Endothelial cell (in vitro differentiated cells): ENCODE measurements around the gene RPS6KL1. TPM values are rescaled to one million over a fixed set of nuclear protein-coding genes. Genes with fewer than 3 reads are reported as not detected.

Experiments used
- DNase-seq: peaks from one replicate; pipeline ENCODE4 v3.0.0; 2021; ENCODE audit warnings: low spot score
- H3K27ac Mint-ChIP-seq: one replicate; pipeline ENCODE4 v1.8.0; 2021; ENCODE audit warnings: mixed read lengths, inconsistent platforms; ENCODE audit not compliant: unreplicated experiment
- H3K27me3 Mint-ChIP-seq: one replicate; pipeline ENCODE4 v1.8.0; 2021; ENCODE audit warnings: mild to moderate bottlenecking, moderate library complexity, mixed read lengths, inconsistent platforms; ENCODE audit not compliant: unreplicated experiment
- H3K36me3 Mint-ChIP-seq: one replicate; pipeline ENCODE4 v1.8.0; 2021; ENCODE audit warnings: mild to moderate bottlenecking, low read depth, mixed read lengths, inconsistent platforms; ENCODE audit not compliant: unreplicated experiment
- H3K4me1 Mint-ChIP-seq: one replicate; pipeline ENCODE4 v1.8.0; 2021; ENCODE audit warnings: mild to moderate bottlenecking, mixed read lengths, inconsistent platforms; ENCODE audit not compliant: unreplicated experiment
- H3K4me3 Mint-ChIP-seq: one replicate; pipeline ENCODE4 v1.8.0; 2021; ENCODE audit warnings: mild to moderate bottlenecking, mixed read lengths, inconsistent platforms; ENCODE audit not compliant: unreplicated experiment
- H3K9me3 Mint-ChIP-seq: one replicate; pipeline ENCODE4 v1.8.0; 2021; ENCODE audit warnings: mixed read lengths, inconsistent platforms; ENCODE audit not compliant: unreplicated experiment
- total RNA-seq: library from RNA; stranded (reverse); fragmentation: NEBNext Ultra II Directional; extraction: Animal tissue kit (Norgen Biotek cat#: 25700); gene quantifications from one replicate; pipeline ENCODE4 v1.2.1, GENCODE V29; 2021; ENCODE audit not compliant: unreplicated experiment
- TF ChIP-seq, protein P1 (sequence below): fragments of 200-600 bp; sonication (generic); IDR thresholded peaks from one replicate; pipeline ENCODE4 v1.5.0; 2021; ENCODE audit warnings: antibody characterized with exemption; ENCODE audit not compliant: unreplicated experiment

The RPS6KL1 gene
- total RNA-seq, 1 donor from 2014 or later = 2.3 TPM

DNA sequence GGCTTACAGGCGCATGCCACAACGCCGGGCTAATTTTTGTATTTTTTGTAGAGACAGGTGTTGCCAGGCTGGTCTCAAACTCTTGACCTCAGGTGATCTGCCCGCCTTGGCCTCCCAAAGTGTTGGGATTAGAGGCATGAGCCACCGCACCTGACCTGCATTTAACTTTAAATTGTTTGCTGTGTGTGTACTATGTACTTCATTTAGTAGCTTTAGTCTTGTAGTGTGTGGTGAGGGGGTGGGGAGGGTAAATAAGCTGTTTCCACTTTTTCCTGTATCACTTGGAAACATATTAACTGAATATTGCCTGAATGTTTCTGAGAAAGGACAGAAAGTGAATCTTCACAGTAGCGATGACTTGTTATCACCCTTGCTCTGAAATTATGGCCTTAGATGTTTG, 32.8 kb downstream of the RPS6KL1 start:
- peaks cover 23% of the 10 kb centered on the region for H3K36me3 Mint-ChIP-seq
- H3K4me1 Mint-ChIP-seq = peaks cover 10% of the 10 kb centered on the region
- H3K4me3 Mint-ChIP-seq = no peak overlapping the region
- no peak overlapping the region for H3K27ac Mint-ChIP-seq
- no peaks in the 10 kb centered on the region for H3K27me3 Mint-ChIP-seq
- no peak for DNase-seq
- no peaks in the 10 kb centered on the region for H3K9me3 Mint-ChIP-seq
- TF ChIP-seq, protein P1, sequence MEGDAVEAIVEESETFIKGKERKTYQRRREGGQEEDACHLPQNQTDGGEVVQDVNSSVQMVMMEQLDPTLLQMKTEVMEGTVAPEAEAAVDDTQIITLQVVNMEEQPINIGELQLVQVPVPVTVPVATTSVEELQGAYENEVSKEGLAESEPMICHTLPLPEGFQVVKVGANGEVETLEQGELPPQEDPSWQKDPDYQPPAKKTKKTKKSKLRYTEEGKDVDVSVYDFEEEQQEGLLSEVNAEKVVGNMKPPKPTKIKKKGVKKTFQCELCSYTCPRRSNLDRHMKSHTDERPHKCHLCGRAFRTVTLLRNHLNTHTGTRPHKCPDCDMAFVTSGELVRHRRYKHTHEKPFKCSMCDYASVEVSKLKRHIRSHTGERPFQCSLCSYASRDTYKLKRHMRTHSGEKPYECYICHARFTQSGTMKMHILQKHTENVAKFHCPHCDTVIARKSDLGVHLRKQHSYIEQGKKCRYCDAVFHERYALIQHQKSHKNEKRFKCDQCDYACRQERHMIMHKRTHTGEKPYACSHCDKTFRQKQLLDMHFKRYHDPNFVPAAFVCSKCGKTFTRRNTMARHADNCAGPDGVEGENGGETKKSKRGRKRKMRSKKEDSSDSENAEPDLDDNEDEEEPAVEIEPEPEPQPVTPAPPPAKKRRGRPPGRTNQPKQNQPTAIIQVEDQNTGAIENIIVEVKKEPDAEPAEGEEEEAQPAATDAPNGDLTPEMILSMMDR = no peak

DNA sequence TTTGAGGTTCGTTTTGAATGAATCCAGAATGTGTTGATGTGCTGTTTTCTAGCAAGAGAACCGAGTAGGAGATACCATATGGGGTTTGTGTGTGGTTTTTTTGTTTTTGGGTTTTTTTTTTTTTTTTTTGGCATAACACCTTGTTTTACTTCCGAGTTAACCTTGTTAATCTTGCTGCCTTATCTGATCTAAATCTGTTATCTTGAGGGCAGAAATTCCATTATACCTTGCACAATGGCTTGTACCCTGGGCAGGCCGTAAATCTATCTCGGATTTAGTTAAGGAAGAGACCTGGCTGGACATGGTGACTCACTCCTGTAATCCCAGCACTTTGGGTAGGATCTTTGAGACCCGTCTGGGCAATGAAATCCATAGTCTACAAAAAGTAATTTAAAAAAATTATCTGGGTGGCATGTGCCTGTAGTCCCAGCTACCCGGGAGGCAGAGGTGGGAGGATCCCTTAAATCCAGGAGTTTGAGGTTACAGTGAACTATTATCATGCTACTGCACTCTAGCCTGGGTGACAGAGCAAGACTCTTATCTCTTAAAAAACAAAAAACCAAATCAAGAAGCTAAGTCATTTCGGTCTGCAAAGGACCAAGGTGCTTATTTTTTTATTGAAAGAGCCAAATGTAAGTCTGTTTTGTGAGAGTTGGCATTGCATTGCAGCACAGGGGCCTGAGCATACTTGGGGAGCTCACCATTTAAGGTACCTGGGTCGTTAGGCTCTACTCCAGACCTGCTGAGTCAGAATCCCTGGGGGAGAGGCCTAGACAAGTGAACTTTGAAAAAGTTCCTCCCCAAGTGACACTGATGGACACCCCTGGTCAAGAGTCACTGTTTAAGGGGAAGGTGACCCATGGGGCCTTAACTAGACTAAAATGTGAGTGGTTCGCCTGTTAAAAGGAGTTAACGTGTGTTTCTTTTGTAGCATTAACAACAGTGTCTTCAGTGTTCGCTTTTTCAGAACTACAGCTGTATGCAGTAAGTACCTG, 34.6 kb downstream of the RPS6KL1 start:
- no peak for DNase-seq
- peaks cover 6% of the 10 kb centered on the region for H3K27me3 Mint-ChIP-seq
- TF ChIP-seq, protein P1 = no peak
- H3K36me3 Mint-ChIP-seq = peaks cover 20% of the 10 kb centered on the region
- H3K27ac Mint-ChIP-seq = no peak overlapping the region
- H3K4me3 Mint-ChIP-seq = no peak overlapping the region
- H3K4me1 Mint-ChIP-seq = peaks cover 25% of the 10 kb centered on the region
- H3K9me3 Mint-ChIP-seq = no peaks in the 10 kb centered on the region

DNA sequence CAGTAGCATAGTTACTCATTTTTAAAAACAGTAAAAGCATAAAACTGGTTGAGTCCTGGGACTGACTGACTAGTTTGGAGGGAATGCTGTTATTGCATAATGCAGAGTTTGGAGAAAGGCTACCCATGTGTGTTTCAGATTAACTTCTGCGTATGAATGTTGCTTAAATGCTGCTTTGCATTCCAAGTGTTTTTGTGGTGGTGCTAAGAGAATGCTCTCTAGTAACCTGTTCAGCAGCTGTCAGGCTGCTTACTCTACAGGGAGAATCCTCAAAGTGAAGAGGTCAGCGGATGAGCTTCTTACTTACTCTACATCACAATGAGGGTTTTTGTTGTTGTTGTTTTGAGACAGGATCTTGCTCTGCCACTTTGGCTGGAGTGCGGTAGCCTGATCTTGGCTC, 37.1 kb downstream of the RPS6KL1 start:
- peak overlapping the region; percentile 65 for H3K4me3 Mint-ChIP-seq
- TF ChIP-seq, protein P1 = no peak
- H3K27me3 Mint-ChIP-seq = peaks cover 13% of the 10 kb centered on the region
- H3K4me1 Mint-ChIP-seq = peaks cover 39% of the 10 kb centered on the region
- DNase-seq = no peak
- H3K27ac Mint-ChIP-seq = no peak overlapping the region
- no peaks in the 10 kb centered on the region for H3K9me3 Mint-ChIP-seq
- H3K36me3 Mint-ChIP-seq = peaks cover 22% of the 10 kb centered on the region

DNA sequence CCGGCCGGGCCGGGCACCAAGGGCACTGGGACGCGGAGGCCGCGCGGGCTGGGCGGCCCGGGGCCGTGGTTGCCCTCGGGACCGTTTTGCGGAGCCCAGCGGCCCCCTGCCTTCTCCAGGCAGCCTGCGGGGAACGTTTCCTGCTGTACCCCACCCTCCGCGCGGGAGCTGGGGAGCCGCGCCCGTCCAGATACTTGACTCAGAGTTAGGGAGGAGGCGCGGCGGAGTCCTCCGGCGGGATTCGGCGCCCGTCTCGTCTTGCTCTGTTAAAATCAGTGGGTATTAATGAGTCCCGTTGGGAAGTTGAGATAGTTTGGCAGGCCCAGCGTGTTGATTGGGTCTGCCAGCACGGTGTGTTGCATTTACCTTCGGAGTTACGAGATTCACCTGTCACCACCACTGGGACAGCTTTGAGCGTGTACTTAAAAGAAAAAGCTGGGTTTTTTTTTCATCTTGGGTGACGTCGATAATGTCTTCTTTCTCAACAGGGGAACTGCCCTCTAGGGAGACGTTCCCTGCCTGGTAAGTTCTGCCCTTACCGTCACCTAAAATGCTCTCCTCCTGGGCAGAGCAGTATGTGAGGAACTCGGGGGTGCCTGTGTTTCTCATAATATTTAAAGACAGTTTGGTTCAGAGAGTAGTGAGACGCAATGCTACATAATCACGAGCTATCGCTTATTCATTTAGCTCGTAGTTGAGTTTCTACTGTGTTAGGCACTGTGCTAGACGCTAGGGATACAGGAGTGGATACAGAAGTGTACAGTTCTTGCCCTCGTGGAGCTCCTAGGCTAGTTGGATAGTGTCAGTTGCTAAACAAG, 40.7 kb downstream of the RPS6KL1 start:
- Mint-ChIP-seq H3K27me3 (peaks cover 13% of the 10 kb centered on the region), H3K36me3 (peaks cover 15% of the 10 kb centered on the region), H3K9me3 (no peaks in the 10 kb centered on the region), H3K27ac (peak overlapping the region; percentile 99), H3K4me1 (peaks cover 42% of the 10 kb centered on the region), H3K4me3 (peak overlapping the region; percentile 100)
- DNase-seq = peak; percentile 43
- TF ChIP-seq, protein P1 = no peak
